CD4-positive, alpha-beta T cell (primary cell): ENCODE data around the gene MCM9. TPM values are rescaled to one million over a fixed set of nuclear protein-coding genes. Genes with fewer than 3 reads are reported as not detected.

ENCODE experiments used
- ATAC-seq: fragments of 200-7000 bp; cut with Tn5 transposase; one replicate; pipeline ENCODE4 v1.10.0; 2022; ENCODE audit warnings: mild to moderate bottlenecking; ENCODE audit not compliant: poor library complexity
- CTCF ChIA-PET: fragments of 350-600 bp; sonication (Branson Sonifier 250); formaldehyde crosslinking; loops from one replicate; lab custom pipeline; 2021; ENCODE audit warnings: antibody characterized with exemption, inconsistent platforms; lab: Charles Lee
- POLR2A ChIA-PET: fragments of 350-600 bp; sonication (Branson Sonifier 250); formaldehyde crosslinking; loops from one replicate; lab custom pipeline; 2021; ENCODE audit warnings: antibody characterized with exemption, inconsistent platforms; lab: Charles Lee
- DNase-seq, 14 experiments: peaks; one replicate each; pipeline ENCODE4 v3.0.0-alpha.2; 2013 to 2020; ENCODE audit warnings: mixed read lengths in 2 of 14
- H3K27ac ChIP-seq, 2 donors: one replicate each; pipeline versions ENCODE4 v1.5.1 to v1.7.0; 2013; ENCODE audit warnings: low read length in 2 of 2, low read depth in 1 of 2, mild to moderate bottlenecking in 1 of 2
- H3K27me3 ChIP-seq, 2 experiments: 1 replicate in 1 of 2; 2 replicates in 1 of 2; pipeline versions ENCODE4 v1.6.1 to v1.7.0; 2013; ENCODE audit warnings: low read length in 2 of 2, control low read depth in 1 of 2, mild to moderate bottlenecking in 1 of 2, moderate library complexity in 1 of 2; ENCODE audit not compliant: insufficient read depth in 2 of 2, control insufficient read depth in 1 of 2
- H3K36me3 ChIP-seq: one replicate; pipeline ENCODE4 v1.6.1; 2013; ENCODE audit warnings: low read length, control low read depth; ENCODE audit not compliant: insufficient read depth
- H3K4me1 ChIP-seq: one replicate; pipeline ENCODE4 v1.6.1; 2013; ENCODE audit warnings: low read length, control low read depth; ENCODE audit not compliant: insufficient read depth
- H3K4me3 ChIP-seq: one replicate; pipeline ENCODE4 v1.5.1; 2013; ENCODE audit warnings: mild to moderate bottlenecking, low read length, moderate library complexity
- H3K9me3 ChIP-seq, 2 experiments: 1 replicate in 1 of 2; 2 replicates in 1 of 2; pipeline versions ENCODE4 v1.6.1 to v1.7.0; 2013; ENCODE audit warnings: low read length in 2 of 2, mild to moderate bottlenecking in 2 of 2, control low read depth in 1 of 2, moderate library complexity in 1 of 2; ENCODE audit not compliant: control insufficient read depth in 1 of 2, insufficient read depth in 1 of 2
- H3K27ac Mint-ChIP-seq: one replicate; pipeline ENCODE4 v1.8.0; 2020; ENCODE audit warnings: mixed read lengths
- H3K27me3 Mint-ChIP-seq: one replicate; pipeline ENCODE4 v1.8.0; 2021; ENCODE audit warnings: mixed read lengths
- H3K36me3 Mint-ChIP-seq: one replicate; pipeline ENCODE4 v1.8.0; 2021; ENCODE audit warnings: low read depth, mixed read lengths
- H3K4me1 Mint-ChIP-seq: one replicate; pipeline ENCODE4 v1.8.0; 2021; ENCODE audit warnings: low read depth, mixed read lengths
- H3K4me3 Mint-ChIP-seq: one replicate; pipeline ENCODE4 v1.8.0; 2020; ENCODE audit warnings: mild to moderate bottlenecking, mixed read lengths
- H3K9me3 Mint-ChIP-seq: one replicate; pipeline ENCODE4 v1.8.0; 2020; ENCODE audit warnings: mixed read lengths
- intact Hi-C, 2 experiments: fragments of 100-400 bp; cut with DNase I in 1 of 2; cut with micrococcal nuclease in 1 of 2; formaldehyde crosslinking; loops; one replicate each; pipeline versions ENCODE4 v1.15.1 to v1.9.0; 2023 to 2025; cut with DNase I, micrococcal nuclease
- total RNA-seq, 174 experiments: library from RNA in 2 of 174; stranded (reverse) in 2 of 174; gene quantifications; one replicate each; pipeline ENCODE4 v1.2.3 and lab custom pipeline; 2021 to 2026
- TF ChIP-seq, protein P1 (sequence below): fragments of 200-600 bp; IDR thresholded peaks from one replicate; pipeline ENCODE4 v1.8.0; 2022; ENCODE audit warnings: antibody characterized with exemption, mild to moderate bottlenecking

MCM9 gene
- total RNA-seq, 2 experiments from 2014 or later = 25.5 TPM

DNA sequence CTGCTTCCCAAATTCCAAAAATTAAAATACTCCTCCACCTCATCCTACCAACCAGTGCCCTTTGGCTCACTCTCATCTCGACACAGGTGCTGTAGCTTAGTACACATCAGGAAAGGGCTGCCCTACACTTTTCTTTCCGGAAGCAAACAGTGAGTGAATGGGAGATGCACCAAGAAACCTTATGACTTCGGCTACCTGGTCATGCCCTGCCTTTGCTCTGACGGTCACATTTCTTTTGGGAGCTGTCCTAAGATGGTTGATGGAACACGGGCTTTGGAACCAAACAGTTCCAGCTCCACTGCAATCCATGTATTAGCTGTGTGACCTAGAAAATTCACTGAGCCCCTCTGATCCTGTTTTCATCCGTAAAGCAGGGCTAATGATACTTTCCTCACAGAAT is 133.7 kb downstream of the MCM9 start:
- Mint-ChIP-seq H3K27ac (no peak overlapping the region), H3K9me3 (peaks cover 4% of the 10 kb centered on the region), H3K4me1 (peaks cover 41% of the 10 kb centered on the region), H3K36me3 (peaks cover 18% of the 10 kb centered on the region), H3K27me3 (no peaks in the 10 kb centered on the region), H3K4me3 (no peak overlapping the region)
- H3K36me3 ChIP-seq = no peaks in the 10 kb centered on the region
- ATAC-seq = no peak
- no peak overlapping the region for H3K27ac ChIP-seq
- H3K9me3 ChIP-seq = peaks cover 0 to 5% of the 10 kb centered on the region in 2 experiments
- no peaks in the 10 kb centered on the region for H3K27me3 ChIP-seq
- ChIA-PET POLR2A (interaction anchor here (0.5 to 2.2 kb wide), 8 partner anchors 10 to 150 kb away, joined by 3 to 17 read pairs (median 4); partner anchors contain the start of genes ASF1A, CEP85L and MCM9), CTCF (interaction anchor here (0.6 to 2.2 kb wide), 6 partner anchors 8 to 236 kb away, joined by 3 to 12 read pairs (median 6); no protein-coding TSS in a partner anchor)
- peaks cover 24% of the 10 kb centered on the region for H3K4me1 ChIP-seq
- TF ChIP-seq, protein P1, sequence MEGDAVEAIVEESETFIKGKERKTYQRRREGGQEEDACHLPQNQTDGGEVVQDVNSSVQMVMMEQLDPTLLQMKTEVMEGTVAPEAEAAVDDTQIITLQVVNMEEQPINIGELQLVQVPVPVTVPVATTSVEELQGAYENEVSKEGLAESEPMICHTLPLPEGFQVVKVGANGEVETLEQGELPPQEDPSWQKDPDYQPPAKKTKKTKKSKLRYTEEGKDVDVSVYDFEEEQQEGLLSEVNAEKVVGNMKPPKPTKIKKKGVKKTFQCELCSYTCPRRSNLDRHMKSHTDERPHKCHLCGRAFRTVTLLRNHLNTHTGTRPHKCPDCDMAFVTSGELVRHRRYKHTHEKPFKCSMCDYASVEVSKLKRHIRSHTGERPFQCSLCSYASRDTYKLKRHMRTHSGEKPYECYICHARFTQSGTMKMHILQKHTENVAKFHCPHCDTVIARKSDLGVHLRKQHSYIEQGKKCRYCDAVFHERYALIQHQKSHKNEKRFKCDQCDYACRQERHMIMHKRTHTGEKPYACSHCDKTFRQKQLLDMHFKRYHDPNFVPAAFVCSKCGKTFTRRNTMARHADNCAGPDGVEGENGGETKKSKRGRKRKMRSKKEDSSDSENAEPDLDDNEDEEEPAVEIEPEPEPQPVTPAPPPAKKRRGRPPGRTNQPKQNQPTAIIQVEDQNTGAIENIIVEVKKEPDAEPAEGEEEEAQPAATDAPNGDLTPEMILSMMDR = no peak
- DNase-seq = no peak
- no peak overlapping the region for H3K4me3 ChIP-seq
- intact Hi-C loops = loop anchor here (2.0 to 10.0 kb wide), 7 partner anchors 91 to 826 kb away; partner anchors contain the start of genes ASF1A (in 1 of the 2) and CEP85L (in 1 of the 2)

DNA sequence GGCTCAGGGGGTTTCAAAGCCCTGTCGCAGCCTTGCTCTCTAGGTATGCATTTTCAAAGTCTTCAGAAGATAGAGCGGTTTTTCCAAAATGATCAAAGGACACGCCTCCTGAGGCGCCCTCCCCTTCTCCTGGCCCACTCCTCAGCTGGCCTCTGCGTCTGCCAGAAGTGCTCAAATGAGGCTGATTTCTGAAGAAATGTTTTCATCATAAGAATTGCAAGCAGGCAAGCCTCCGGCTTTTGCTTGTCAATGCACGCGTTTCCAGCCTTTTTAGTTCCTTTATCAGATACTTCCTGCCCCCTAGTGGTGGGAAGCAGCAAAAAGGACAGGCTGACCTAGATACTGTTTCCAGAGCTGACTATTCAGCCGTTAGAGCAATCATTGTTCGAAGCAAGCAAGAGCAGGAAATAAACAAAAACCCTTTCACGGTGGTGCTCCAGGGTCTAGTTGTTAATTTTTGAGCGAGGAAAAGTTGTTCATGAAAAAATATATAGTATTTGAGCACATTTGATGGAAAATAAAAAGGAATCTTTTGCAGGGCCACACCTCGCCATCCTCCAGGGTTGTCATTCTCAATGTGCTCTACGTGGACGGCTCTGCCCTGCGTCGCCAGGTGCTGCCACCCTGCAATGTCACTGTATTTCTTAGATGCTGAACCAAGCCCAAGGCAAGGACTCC is 134.4 kb downstream of the MCM9 start:
- peak; percentile 66 to 94 (median 78) for DNase-seq
- peaks cover 6% of the 10 kb centered on the region for H3K9me3 Mint-ChIP-seq
- Histone ChIP-seq H3K27me3 (no peaks in the 10 kb centered on the region), H3K4me1 (peaks cover 32% of the 10 kb centered on the region), H3K36me3 (no peaks in the 10 kb centered on the region), H3K4me3 (peak overlapping the region; percentile 11), H3K9me3 (peaks cover 3 to 7% of the 10 kb centered on the region in 2 experiments), H3K27ac (peak overlapping the region; percentile 7)
- peaks cover 48% of the 10 kb centered on the region for H3K4me1 Mint-ChIP-seq
- peak overlapping the region; percentile 83 for H3K27ac Mint-ChIP-seq
- intact Hi-C loops = loop anchor here (1.0 to 10.0 kb wide), 9 partner anchors 92 to 826 kb away; partner anchors contain the start of genes ASF1A (in 1 of the 2) and CEP85L (in 1 of the 2)
- peak overlapping the region; percentile 71 for H3K4me3 Mint-ChIP-seq
- no peaks in the 10 kb centered on the region for H3K27me3 Mint-ChIP-seq
- TF ChIP-seq, protein P1 = peak; percentile 83
- peaks cover 26% of the 10 kb centered on the region for H3K36me3 Mint-ChIP-seq
- ChIA-PET CTCF (interaction anchor here (0.6 to 2.2 kb wide), 24 partner anchors 9 to 272 kb away, joined by 3 to 12 read pairs (median 4); partner anchors contain the start of gene CEP85L), POLR2A (interaction anchor here (0.5 to 2.2 kb wide), 17 partner anchors 9 to 551 kb away, joined by 3 to 17 read pairs (median 4); partner anchors contain the start of genes ASF1A, CEP85L and MCM9)
- peak; percentile 92 for ATAC-seq

DNA sequence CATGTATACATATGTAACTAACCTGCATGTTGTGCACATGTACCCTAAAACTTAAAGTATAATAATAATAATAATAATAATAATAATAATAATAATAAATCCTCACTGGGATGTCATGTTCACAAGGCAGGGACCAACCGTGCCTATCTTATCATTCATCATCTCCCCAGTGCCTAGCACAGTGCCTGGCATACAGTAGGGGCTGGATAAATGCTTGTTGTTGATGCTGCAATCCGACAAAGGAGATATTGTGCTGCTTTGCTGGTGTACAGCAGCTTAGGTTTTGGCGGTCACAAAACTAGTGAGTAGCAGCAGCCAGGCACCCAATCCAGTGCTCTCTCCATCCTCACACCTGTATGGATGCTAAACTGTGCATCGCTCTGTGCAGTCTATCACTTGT is 135.1 kb downstream of the MCM9 start:
- peaks cover 10 to 11% of the 10 kb centered on the region in 2 experiments for H3K9me3 ChIP-seq
- Mint-ChIP-seq H3K9me3 (peaks cover 6% of the 10 kb centered on the region), H3K27ac (peak overlapping the region; percentile 83), H3K4me3 (peak overlapping the region; percentile 71), H3K27me3 (no peaks in the 10 kb centered on the region), H3K36me3 (peaks cover 33% of the 10 kb centered on the region), H3K4me1 (peaks cover 49% of the 10 kb centered on the region)
- no peak for DNase-seq
- POLR2A ChIA-PET = interaction anchor here (0.6 to 2.2 kb wide), 7 partner anchors 9 to 551 kb away, joined by 3 to 17 read pairs (median 5); partner anchors contain the start of genes ASF1A and CEP85L
- intact Hi-C loops = loop anchor here (1.0 to 10.0 kb wide), 9 partner anchors 92 to 825 kb away; partner anchors contain the start of genes ASF1A (in 1 of the 2) and CEP85L (in 1 of the 2)
- no peaks in the 10 kb centered on the region for H3K36me3 ChIP-seq
- ATAC-seq = no peak
- peak overlapping the region in 1 of 2 donors; percentile 7 for H3K27ac ChIP-seq
- no peak overlapping the region for H3K4me3 ChIP-seq
- TF ChIP-seq, protein P1 = no peak
- CTCF ChIA-PET = interaction anchor here (1.0 to 2.2 kb wide), 15 partner anchors 9 to 273 kb away, joined by 3 to 12 read pairs (median 4); partner anchors contain the start of gene CEP85L
- H3K4me1 ChIP-seq = peaks cover 33% of the 10 kb centered on the region
- no peaks in the 10 kb centered on the region for H3K27me3 ChIP-seq
